ENCODE data around the gene PAX8.
"Not testable (repeated sequence)": the region's sequence is repeated elsewhere in the genome, so short reads cannot be mapped to it uniquely, and the experiment has no call there.

PAX8 gene

DNA sequence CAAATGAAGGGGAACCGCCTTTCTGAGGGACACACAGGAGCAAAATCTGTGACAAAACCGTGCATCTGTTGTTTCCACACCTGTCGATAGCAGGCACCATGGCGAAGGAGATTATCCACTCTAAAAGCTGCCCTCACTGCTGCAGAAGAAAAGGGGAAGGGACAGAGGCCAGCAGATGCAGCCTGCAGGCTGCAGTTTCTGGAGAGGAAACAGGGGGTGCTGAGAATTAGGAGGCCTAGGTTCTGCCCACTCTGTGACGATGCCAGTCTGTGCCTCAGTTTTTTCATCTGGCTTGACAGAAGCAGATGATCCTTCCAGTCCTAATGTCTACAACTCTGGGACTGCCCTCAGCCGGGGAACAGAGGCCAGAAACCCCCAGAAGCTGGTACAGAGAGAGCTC lies 17.7 kb downstream of the PAX8 start:
- no peak for DNase-seq

DNA sequence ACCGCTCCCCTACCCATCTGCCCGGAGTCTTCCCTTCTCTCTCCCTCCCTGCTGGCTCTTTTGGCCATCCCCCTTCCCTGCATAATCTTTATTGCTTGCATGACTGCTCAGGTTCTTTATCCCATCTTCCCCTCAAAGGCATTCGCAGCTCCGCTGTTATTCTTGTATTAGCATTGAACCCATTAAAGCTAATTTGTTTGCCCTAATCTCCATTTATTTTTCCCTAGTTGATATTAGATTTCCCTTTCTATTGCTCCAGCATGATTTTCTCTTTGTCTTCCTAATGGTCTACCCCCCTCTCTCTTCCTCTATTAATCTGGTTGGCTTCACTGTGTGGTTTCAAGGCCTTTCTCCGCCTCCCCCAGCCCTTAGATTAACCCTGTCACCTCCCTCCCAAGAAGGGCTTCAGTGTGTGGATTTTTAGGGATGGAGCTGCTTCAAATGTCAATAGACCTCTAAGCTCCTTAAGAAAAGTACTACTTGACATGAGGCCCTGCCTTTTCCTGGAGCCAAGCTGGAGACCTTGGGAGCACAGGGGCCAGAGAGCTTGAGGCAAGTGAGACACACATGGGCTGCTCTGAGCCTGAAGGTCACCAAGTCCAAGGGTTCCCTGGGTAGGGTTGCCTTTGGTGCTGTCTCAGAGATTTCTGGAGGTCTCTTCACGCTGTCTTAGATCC lies 20.1 kb downstream of the PAX8 start:
- DNase-seq: no peak

- DNase-seq: no peak
Measured at GRCh38 chr2:113257516-113258264, 21.0 kb downstream of the PAX8 start.

GRCh38 chr2:113255140-113256070 lies 23.3 kb downstream of the PAX8 start:
- DNase-seq: no peak

DNA sequence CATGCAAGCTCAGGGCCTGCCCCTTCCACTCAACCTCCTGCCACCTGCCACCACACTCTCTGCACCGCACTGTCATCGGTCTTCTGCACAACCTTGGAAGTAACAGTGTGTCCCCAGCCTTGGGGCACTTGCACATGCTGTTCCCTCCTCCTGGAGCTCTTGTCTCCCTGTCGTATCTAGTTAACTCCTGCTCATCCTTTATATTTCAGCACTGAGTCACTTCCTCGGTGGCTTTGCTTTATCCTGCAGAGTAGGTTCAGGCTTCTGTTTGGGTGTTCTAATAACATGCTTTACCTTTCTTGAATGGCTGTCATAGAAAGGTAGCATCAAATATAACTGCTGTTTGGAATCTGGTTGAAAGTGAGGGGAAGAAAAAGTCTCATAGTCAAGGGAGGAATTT lies 25.3 kb downstream of the PAX8 start:
- DNase-seq: no peak

- no peak for DNase-seq
Measured at GRCh38 chr2:113252047-113252590, 26.6 kb downstream of the PAX8 start.

DNA sequence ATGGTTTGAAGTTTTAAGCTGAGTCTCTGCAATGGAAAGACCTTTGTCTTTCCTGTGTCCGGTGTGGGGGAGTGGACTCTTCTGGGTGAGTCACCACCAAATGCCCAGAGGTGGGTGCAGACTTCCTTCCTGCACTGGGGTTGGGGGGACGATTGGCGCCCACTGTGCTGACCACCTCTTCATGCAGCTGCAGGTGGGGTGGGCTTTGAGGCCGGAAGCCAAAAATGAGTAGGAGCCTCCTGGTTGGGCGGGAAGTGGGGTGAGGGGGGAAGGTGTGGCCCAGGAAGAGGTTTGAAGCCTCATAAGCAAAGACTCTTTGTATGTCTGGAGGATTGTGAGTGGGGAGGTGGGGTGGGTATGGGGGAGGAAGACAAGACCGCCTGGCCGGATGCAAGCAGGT lies 27.6 kb downstream of the PAX8 start:
- DNase-seq: peak; percentile 67

DNA sequence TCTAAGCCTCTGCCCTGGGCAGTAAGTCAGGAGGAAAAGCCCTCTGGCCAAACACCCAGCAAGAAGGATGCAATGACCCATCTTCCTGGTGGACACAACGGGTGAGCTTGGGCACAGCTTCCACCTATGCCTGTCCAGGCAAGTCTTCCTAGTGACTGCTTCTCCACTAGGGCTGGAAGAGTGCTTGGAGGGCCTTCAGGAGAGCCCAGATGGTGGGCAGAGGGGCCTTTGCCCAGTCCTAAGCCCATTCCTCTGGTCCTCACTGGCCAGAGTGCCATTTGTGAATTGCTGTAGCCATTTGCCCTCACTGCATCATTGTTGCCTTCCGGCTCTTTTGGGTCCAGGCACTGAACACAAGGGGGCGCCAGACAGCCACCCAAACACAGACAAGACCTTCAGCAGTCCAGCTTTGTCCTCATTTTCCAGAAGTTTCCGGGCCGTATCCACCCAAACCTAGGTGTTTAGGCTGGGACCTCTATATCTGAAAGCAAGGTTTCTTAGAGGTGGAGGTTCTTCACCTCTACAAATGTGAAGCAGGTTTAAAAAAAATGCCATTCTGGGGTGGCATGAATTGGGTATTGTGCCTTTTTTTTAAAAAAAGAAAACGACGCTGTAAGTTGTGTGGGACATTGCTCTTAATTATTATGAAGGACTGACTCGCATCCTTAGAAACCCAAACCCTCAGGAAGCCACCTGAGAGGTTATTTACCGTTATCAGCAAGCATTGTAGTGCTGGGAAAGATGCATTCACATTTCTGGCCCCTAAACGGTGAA lies 29.5 kb downstream of the PAX8 start:
- peak; percentile 83 for DNase-seq

DNA sequence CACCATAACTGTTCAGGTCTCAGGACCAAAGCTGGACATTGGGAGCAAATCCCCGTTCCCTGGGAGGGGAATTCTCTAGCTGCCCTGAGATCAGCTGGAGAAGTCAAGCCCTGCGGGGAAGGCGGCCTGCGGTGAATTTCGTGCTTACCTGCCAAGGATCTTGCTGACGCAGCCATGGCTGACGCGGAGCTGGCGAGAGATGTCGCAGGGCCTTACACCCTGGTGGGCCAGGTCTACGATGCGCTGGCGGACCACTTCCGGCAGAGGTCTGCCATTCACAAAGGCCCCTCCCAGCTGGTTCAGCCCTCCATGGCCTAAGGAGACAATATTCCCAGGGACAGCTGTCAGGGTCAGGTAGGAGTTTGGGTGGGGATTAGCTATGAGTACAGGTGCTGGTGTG lies 32.1 kb downstream of the PAX8 start:
- no peak for DNase-seq

- DNase-seq: no peak
Measured at GRCh38 chr2:113245276-113245711, 33.4 kb downstream of the PAX8 start.

- no peak for DNase-seq
Measured at GRCh38 chr2:113242327-113242726, 36.4 kb downstream of the PAX8 start.

DNA sequence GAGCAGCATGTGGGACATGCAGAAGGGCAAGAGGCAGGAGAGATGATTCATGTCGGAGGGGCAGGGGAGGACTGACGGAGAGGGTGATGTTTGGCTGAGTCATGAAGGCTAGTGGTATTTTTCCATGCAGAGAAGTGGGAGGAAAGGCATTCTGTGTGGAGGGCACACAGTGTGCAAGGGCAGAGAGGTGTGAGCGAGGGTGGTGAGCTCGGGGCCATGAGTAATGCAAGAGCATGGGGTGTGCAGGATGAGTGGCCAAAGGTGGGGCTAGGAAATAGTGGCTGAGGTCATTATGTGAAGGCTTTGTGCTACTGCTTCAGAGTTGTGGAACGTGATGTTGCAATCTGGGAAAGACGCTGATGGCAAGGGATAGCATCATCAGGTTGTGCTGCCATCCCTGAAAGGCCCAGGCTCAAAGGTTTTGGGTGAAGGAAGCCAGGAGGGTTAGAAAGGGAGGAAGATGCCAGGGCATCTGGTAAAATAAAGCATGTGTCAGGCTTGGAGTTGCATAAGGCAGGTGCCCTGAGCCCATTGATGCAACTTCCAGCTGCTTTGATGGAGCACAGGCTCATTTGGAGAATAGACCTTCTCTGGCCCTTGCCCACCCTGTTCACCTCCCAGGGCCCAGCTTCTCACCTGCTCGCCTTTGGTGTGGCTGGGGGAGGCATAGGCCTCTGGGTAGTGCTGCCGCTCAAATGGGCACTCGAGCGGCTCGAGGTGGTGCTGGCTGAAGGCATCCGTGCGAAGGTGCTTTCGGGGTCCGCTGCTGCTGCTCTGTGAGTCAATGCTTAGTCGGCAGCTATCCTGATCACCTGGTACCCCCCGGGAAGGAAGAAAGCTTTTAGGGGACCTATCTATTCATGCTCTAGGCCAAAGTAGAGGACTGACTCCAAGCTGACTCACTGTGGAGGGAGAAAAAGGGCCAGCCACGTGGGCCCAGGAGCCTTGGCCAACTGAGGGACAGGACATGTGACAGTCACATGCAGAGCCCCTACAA lies 37.5 kb downstream of the PAX8 start:
- DNase-seq: peak; percentile 49

- DNase-seq: no peak
Measured at GRCh38 chr2:113240150-113240914, 38.4 kb downstream of the PAX8 start.

GRCh38 chr2:113238871-113239839 lies 39.6 kb downstream of the PAX8 start:
- DNase-seq: no peak

- DNase-seq: no peak
Measured at GRCh38 chr2:113237604-113238160, 41.0 kb downstream of the PAX8 start.

DNA sequence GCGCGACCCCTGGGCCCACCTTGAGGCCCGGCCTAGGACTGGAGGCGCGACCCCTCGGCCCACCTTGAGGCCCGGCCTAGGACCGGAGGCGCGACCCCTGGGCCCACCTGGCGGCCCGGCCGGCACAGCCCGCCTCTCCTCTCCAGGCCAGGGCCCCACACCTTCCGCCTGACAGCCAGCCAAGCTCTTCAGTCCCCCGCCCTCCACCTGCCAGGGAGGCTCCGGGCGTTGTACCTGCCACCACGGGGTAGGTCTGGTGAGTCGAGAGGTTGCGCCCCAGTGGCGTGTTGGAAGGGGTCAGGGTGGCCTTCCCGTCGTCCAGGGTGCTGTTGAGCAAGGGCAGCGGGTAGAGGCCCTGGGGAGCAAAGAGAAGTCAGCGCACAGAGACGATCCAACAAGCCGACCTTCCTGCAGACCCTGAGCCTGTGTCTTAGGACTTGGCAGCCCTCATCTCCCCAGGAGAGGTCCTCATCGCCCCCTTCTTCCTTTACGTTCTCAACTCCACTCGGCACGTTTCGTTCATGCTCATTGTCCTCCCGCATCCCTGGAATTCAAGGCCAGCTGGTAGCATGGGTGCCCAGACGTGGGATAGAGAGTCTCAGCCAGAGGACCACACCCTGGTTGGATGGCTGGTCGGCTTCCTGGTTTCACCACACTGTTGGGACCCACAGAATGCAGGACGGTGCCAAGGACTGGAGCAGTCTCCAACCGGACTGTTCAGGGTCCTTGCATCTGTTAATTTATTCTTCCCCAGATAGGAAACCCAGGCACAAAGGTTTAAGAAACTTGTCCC lies 42.2 kb downstream of the PAX8 start:
- DNase-seq: no peak

DNA sequence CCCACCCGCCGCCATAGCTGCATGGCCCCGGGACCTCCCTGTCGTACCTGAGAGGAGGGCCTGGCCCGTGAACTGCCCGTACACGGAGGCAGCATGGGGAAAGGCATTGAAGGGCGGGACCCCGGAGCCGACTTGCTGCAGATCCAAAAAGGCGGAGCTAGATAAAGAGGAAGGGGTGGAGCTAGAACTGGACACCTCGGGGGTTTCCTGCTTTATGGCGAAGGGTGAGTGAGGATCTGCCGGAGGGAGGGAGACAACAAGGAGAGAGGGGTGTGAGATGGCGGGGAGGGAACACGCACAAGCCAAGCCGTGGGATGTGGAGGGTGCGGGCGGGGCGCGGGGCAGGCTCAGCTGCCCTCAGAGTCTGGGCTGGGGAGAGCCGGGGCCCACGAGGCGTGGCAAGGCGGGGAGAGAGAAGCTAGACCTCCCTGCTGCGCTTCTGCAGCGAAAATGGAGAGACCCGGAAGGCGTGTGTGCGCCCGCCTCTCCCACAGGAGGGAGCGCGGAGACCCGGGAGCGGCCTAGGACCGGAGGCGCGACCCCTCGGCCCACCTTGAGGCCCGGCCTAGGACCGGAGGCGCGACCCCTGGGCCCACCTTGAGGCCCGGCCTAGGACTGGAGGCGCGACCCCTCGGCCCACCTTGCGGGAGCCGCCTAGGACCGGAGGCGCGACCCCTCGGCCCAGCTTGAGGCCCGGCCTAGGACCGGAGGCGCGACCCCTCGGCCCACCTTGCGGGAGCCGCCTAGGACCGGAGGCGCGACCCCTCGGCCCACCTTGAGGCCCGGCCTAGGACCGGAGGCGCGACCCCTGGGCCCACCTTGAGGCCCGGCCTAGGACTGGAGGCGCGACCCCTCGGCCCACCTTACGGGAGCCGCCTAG lies 43.1 kb downstream of the PAX8 start:
- DNase-seq: not testable (repeated sequence)

Measured in activated CD4-positive, alpha-beta T cell treated with anti-CD3 and anti-CD28 coated beads, Interleukin-10, Interleukin-2, amounts not matched to agents 100 ng/mL and 50 ng/mL, durations not matched to agents 16 hours and 8 hours (primary cell).